PC-9 (cell line): ENCODE measurements around the gene PDIA4.

ENCODE experiments used
- EZH2 ChIP-seq: fragments of 200-600 bp; sonication (generic); IDR thresholded peaks from 2 replicates; pipeline ENCODE4 v1.8.0; 2017; ENCODE audit warnings: antibody characterized with exemption, low read depth
- TF ChIP-seq, protein P1 (sequence below): fragments of 200-600 bp; sonication (generic); conservative IDR thresholded peaks from 2 replicates; pipeline ENCODE4 v1.6.1; 2017; ENCODE audit warnings: mixed run types, antibody characterized with exemption, mild to moderate bottlenecking, moderate library complexity

- TF ChIP-seq, protein P1, sequence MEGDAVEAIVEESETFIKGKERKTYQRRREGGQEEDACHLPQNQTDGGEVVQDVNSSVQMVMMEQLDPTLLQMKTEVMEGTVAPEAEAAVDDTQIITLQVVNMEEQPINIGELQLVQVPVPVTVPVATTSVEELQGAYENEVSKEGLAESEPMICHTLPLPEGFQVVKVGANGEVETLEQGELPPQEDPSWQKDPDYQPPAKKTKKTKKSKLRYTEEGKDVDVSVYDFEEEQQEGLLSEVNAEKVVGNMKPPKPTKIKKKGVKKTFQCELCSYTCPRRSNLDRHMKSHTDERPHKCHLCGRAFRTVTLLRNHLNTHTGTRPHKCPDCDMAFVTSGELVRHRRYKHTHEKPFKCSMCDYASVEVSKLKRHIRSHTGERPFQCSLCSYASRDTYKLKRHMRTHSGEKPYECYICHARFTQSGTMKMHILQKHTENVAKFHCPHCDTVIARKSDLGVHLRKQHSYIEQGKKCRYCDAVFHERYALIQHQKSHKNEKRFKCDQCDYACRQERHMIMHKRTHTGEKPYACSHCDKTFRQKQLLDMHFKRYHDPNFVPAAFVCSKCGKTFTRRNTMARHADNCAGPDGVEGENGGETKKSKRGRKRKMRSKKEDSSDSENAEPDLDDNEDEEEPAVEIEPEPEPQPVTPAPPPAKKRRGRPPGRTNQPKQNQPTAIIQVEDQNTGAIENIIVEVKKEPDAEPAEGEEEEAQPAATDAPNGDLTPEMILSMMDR: no peak
- no peak for TF ChIP-seq EZH2
Measured at GRCh38 chr7:148982654-148983199, 45.6 kb downstream of the PDIA4 start.
